DMS79 treated with DMSO at 0.1 percent for 48 hours (cell line): ENCODE results near the gene ALDOA.

Source experiments
- DNase-seq: peaks from one replicate; lab custom pipeline; 2025; lab: John Stamatoyannopoulos, UW

Gene ALDOA

DNA sequence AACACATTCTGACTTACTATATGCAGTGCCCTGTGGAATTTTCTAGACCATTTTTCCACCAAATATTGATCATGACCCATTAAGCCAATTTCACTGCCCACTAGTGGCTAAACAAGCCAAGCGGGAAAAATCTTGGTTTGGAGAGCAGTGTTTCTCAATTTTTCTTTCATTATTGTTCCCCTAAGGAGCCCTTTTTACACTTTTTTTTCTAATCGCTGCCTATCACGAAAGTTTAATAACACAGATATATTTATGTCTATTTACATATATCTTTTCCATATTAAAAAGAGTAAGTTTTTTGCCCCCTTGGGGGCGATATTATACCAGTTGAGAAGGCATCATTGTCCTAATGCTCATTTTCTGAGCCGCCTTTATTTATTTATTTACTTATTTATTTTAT is 23.7 kb upstream of the ALDOA start:
- DNase-seq: peak; percentile 23

DNA sequence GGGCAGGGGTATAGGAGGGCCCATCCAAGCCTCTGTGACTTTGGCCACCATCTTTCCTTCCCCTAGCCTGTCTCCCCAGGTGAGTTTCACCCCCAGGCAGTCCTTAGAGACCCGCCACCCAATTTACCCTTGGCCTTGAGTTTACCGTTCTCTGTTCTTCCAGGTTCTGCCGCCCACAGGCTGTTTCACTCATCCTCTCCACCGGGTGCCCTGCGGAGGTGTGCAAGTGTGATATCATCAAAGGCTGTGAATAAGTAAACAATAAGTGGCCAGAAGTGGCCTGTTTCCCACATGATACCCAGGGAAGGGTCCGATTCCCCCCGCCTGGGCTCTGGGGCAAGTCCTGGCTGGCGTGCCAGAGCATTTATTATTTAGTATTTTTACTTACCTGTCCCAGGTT is 19.4 kb upstream of the ALDOA start:
- DNase-seq: no peak

DNA sequence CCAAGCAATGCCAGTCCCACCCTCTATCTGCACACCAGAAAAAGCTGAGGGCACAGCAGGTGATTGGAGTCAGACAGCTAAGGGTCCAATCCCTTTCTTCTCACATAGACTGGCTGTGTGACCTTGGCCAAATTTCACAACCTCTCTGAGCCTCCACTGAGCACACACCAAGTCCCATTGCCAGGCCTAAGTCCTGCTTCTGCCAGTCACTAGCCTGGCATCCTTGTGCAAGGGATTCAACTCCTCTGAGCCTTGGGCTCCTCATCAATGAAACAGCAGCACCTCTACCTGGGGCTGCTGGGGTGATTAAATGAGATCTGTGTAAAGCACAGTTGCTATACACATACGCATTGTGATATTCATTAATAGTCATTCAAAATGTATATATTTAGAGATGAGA is 19.0 kb upstream of the ALDOA start:
- DNase-seq: no peak

DNA sequence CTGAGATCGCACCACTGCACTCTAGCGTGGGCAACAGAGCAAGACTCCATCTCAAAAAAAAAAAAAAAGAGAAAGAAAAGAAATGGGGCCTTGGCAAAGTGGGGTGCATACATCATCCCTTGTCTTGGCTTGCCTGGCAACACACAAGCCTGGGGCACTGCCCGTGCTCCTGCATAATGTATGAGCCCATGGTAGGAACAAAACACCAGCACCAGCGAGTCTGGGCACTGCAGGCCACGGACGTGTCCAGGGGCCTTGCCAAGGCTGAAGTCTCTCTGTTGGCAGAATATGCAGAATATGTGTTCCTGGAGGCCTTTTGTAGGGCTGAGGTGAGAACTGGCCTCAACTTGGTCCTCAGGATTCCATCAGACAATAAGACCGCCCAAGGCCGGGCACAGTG is 15.7 kb upstream of the ALDOA start:
- DNase-seq: no peak

DNA sequence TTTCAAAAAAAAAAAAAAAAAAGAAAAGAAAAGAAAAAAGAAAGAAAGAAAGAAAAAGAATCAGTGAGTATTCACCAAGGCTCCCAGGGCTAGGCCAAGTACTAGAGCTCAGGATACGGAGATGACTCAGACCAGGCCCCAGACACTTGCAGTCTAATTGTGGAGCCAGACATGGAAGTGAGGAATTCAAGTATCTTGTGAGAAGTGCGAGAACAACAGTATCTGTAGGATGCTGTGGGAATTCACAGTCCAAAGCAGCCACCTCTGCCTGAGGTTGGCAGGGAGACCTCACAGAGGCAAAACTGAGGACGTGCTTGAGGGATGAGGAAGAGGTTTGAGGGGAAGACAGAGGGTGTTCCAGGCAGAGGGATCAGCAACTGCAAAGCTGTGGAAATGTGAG is 14.0 kb upstream of the ALDOA start:
- DNase-seq: no peak

DNA sequence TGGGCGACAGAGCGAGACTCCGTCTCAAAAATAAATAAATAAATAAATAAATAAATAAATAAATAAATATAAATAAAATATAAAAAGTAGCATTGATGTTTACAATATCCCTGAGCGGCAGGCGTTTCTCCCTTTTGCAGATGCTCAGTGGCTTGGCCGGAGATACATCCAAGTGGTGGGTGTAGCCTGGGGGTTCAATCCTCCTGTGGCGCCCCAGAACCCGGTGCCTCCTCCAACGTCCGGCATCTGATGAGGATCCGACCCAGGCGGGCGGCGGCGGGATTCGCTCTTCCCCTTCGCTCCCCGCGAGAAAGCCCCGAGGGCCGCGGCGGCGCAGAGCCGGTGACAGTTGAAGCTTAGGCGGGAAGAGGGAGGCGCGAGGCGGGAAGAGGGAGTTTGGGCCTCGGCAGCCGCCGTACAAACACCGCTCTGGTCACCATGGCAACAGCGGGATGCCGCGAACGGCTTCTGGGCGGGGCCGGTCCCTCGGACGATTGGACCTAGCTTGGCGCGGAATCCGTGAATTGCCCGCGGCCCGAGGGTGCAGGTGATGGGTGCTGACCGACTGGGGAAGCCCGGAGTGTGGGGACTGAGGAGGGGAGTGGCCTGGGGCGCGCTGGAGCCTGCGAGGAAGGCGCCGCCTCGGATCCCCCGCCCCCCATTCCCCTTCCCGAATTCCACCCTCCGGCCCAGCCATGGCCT is 12.7 kb upstream of the ALDOA start:
- peak; percentile 97 for DNase-seq

DNA sequence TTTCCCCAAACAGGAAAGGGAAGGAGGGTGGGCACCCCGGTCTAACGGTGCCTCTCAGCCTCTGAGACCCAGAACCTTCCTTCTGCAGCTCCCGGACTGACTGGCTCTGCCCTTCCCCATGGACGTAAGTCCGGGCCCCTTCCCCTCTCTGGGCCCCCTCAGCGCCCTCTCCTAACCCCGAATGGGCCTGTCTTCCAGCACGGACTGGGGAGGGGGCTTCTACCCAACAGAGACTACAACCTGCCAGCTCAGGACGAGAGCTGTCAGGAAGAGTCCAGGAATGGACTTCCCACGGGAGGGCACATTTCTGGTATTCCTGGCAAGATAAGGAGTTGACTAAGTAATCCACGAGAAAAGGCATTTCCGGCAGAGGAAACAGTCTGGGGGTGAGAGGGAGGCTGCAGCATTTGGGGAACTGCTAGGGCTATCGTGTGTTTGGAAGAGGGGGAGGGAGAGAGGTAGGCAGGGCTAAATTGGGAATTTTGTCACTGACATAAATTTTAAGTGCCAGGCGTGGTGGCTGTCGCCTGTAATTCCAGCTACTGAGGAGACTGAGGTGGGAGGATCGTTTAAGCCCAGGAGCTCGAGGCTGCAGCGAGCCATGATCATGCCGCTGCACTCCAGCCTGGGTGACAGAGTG is 12.1 kb upstream of the ALDOA start:
- DNase-seq: peak; percentile 23

DNA sequence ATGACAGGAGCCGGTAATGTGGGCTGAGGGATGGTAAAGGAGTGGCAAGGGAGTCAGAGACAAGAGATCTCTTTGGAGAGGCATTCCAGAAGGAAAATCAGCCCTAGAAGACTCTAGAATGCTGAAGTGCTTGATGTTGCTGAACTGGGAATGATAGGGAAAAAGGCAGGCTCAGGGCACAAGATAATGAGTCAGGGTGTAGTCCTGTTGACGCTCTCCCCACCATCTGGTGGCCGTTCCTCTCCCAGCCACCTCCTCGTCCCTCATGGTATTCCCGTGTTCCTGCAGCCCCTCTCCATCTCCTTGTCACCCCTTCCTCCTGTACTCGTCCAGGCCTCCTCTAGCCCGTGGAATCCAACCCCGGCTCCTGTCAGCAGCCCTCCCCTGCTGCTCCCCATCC is 11.1 kb upstream of the ALDOA start:
- no peak for DNase-seq

DNA sequence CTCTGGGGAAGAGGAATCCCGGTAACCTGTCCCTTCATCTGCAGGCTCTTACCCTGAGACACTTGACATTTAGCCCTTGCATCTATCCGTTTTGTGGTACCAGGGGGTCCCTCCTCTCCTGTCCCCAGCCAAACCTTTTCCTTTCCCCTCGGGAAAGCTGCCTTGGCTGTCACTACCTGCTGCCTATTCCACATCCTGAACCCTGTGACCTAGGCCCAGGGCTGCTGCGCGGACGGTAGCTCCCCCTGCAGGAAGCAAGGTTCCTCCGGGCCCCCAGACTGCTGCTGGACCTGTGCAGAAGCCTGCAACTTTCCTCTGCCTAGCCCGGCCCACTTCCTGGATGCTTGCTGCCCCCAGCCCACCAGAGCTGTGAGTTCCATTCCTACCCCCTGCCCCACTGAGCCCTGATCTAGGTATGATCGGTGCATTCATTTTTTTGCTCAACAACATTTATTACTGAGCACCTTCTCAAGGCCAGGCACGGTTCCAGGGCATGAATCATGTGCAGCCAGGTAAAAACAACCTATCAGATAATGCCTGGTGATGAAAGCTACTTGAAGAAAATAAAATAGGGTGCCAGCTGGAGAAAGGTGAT is 10.5 kb upstream of the ALDOA start:
- peak; percentile 90 for DNase-seq

DNA sequence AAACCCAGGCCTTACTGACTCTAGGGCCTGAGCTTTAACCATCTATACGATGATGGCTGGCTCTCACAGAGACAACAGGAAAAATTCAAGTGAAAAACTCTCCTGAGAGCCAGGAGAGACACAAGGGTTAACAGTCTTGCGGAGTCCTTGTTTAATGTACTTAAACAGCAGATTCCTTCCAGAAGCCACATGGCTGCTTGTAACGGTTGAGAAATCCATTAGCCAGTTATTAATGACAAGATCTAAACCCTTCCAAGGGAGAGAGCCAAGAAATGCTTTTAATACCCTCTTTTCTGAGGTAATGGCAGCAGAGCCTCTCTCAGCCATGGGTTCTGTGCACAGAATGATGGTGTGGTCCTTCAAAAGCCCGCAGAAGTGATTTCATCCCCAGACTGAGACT is 5.2 kb upstream of the ALDOA start:
- DNase-seq: peak; percentile 95

DNA sequence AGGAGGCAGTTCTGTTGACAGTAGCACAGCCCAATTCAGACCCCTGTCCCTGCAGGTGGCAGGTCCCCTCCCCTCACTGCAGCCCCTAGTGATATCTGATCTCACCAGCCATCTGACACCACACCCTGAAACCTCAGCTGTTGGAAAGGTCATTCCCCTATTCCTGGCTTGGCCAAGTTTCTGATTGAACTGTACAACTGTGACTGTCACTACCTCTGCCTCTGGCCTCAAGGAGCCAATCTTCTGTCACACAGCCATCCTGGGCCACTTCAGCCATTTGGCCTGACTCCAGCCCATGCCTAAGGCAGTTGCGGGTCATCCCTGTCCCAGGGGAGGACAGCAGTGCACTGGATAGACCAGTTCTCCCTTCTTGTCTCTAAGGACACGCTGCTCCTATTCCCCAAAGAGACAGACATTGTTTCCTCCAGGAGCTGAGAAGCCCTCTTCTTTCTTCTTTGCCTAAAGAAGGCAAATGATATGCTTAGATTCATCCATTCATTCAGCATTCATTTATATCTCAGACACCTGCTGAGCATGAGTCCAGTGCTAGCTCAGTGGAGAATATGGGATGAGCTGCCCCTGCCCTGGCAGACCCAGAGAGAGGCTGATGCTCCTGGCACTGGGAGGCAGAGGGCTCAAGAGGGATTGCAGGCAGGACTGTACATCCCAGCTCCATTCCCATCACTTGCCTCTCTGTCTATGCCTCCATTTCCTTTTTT is 4.6 kb upstream of the ALDOA start:
- peak; percentile 95 for DNase-seq

DNA sequence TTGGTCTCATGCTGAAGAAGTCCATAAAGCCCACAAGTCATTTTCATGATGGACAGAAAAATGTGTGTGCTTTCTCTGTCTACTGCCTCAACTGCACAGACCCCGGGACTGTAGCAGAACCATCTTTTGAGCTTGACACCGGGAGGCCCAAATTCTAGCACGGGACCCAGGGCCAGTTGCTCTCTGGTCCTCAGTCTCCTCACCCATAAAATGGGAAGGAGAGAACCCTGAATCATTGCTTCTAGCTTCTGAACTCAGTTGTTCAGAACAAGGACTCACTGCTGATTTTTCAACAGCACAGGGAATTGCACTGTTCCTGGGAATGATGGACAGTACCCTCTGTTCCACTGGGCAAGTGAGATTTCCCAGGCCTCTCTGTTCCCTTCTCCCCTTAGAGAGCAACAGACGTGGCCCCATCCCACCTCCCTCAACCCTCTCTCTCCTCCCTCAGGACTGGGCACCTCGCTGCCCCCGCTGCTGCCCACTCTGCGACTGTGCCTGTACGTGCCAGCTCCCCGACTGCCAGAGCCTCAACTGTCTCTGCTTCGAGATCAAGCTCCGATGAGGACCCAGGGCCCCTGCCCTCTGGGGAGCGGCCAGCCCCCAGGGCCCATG is 2.2 kb upstream of the ALDOA start:
- no peak for DNase-seq

DNA sequence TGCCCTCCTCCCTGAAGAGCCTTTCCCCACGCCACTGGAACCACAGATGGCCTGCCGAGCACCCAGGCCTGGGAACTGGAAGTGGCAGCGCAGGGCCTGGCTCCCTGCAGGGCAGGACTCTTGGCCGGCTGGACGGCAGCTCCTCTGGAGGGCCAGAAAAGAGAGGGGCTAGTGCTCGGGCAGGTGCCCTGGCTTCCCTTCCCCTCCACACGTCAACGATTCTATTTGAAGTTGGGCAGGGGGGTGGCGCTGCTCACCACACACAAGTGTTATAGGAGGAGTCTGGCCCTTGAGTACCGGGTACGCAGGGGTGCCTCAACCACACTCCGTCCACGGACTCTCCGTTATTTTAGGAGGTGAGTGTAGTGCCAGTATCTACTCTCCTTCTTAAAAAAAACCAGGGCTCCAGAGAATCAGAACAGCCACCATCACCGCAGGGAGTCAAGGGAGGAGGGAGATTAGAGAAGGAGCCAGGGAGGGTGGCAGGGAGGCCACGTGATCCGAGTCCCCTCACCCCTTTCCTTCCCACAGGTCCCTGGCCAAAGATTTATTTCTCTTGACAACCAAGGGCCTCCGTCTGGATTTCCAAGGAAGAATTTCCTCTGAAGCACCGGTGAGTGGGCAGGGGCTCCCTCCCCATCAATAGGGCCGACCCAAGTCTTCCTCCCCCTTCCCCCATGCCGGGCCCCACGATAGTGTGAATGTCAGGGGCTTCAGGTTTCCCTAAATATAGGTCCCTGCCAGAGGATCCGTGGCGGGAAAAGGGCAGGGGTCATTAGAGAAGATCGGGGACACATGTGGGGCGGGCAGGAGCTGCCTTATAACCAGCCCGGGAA is 1.4 kb upstream of the ALDOA start:
- peak; percentile 80 for DNase-seq

DNA sequence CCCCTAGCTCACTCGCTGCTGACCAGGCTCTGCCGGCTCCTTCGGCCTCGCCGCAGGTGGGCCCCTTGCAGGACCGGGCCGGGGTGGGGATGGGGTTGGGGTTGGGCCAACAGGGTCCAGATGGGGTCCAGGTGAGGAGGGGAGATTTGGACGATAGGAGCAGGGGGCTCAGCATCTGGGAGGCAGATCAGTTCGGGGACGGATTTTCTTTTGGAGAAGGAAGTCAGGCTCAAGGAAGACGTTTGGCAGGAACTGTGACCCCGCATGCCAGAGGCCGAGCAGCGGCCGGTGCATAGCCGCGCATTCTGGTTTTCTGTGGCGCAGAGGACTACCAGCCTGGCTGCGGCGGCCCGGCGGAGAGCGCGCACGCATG is 845 bp upstream of the ALDOA start:
- DNase-seq: no peak

DNA sequence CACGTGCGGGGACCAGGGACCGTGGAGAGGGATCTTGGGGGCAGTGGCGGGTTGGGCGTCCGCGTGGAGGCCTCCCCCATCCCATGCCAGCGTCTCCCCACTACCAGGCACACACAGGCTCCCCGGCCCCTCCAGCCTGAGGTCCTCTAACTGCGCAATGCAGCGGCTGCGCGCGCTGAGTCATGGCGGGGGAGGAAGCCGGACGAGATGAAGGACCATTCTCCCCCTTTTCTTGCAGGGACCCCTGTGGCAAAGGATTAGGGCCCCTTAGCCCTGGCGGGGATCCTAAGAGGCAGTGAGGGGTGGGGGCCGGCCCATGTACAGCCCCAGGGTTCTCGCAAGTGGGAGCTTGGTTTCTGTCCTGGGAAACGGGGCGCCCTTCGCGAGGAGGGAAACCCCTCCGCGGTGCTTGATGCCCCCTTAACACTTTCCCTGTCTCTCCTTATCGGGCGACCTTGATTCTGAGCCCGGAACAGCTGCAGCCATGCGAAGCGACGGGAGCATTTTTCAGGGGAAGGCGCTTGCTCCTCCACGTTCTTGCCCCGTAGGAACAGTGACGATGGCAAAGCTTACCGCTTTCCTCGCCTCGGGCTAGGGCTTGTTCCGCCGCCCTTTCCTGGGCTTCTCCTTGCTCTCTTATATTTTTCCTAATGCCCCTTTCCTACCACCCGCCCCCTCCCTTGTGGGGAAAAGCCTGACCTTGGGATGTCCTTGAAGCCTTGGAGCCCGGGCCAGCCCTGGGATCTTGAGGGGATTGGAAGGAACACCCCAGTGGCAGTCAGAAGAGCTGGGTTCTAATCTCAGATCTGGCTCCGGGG is 592 bp downstream of the ALDOA start:
- DNase-seq: peak; percentile 9

DNA sequence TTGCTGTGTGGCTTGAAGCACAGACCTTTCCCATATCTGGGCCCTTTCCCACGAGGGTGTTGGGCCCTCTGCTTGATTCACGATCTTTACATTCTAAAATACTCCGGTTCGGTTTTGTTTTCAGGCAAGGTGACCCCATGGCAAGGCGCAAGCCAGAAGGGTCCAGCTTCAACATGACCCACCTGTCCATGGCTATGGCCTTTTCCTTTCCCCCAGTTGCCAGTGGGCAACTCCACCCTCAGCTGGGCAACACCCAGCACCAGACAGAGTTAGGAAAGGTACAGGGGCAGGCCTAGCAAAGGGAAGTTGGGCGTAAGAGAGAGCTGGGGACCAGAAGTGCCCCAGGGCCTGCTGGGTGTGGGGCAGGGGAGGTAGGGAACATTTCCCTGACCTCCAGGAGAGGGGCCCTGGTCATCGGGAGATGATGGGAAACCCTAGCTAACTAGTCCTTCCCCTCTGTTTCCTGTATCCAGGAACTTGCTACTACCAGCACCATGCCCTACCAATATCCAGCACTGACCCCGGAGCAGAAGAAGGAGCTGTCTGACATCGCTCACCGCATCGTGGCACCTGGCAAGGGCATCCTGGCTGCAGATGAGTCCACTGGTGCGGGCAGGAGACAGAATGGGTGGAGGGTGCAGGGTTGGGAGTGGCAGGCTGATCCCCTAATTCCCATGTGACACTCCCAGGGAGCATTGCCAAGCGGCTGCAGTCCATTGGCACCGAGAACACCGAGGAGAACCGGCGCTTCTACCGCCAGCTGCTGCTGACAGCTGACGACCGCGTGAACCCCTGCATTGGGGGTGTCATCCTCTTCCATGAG is 1.4 kb downstream of the ALDOA start:
- DNase-seq: no peak

DNA sequence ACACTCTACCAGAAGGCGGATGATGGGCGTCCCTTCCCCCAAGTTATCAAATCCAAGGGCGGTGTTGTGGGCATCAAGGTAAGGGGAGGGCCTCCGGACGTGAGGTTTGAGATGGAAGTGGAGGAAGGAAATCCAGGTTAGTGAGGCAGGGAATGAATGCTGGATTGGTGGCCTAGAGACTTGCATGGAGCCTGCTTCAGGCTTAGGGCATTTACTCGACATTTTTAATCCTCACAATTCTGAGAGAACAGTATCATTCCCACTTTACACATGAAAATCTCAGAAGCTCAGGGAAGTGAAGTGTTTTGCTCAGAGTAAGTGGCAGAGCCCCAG is 2.0 kb downstream of the ALDOA start:
- DNase-seq: no peak

DNA sequence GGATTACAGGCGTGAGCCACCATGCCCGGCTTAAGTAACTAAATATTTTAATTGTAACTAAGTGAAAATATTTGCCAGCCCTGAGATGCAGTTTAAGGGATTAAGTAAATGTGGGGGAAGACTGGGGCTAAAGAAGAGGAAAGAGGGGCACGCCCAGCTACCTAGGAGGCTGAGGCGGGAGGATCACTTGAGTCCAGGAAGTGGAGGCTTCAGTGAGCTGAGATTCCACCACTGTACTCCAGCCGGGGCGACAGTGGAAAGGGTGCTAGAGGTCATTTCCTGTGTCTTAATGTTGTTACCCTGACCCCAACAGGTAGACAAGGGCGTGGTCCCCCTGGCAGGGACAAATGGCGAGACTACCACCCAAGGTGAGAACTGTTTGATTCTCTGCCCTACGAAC is 2.8 kb downstream of the ALDOA start:
- DNase-seq: no peak

DNA sequence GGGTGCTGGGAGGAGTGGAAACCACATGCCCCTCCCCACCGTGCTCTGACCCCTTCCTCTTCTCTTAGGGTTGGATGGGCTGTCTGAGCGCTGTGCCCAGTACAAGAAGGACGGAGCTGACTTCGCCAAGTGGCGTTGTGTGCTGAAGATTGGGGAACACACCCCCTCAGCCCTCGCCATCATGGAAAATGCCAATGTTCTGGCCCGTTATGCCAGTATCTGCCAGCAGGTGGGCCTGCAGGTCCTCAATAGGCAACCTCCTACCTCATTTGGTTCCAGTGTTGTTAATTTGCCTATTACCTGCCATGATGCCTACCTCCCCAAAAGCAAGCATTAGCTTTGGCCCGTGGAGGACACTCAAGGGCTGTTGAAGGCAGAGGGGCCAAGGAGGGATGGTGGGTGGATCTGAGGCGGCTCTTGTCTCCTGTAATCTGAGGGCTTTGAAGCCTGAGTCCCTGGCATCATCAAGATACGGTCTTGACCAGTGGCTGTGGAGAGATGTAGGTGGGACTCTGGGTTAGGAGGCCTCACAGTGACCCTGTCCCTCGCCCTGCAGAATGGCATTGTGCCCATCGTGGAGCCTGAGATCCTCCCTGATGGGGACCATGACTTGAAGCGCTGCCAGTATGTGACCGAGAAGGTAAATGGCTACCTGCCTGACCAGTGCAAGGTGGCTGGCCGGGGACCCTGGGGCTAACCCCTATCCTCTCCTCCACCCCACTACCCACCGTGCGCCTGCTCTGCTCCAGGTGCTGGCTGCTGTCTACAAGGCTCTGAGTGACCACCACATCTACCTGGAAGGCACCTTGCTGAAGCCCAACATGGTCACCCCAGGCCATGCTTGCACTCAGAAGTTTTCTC is 3.4 kb downstream of the ALDOA start:
- DNase-seq: no peak
